ENCODE data around the gene ARHGAP19.

DNA sequence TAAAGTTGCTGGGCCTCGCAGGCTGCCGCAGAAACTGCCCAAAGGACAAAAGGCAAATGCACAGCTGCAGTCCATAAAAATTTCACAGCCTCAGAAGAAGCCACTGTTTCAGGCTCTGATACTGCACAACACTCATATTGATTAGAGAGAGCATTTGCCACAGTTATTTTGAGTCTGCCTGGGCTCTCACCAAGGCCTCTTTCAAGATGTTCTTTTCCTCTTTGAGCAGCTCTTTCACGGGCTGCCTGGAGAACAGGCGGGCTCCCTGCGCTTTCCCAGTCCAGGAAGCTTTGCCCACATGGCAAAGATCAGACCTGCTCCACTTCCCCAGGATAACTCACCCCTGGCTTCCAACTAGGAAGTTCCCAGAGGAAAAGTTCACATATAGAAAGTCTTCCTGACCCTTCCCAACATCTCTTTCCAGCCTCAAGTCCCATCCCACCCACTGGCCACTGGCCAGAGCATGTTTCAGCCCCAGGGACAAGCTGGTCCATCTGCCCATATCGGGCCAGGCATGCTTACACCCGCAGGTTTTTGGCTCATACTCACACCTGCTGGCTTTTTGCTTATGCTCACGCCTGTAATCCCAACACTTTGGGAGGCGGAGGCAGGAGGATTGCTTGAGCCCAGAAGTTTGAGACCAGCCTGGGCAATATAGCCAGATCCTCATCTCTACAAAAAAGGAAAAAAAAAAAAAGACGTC lies 110.0 kb downstream of the ARHGAP19 start:
- TF ChIP-seq, protein P1, sequence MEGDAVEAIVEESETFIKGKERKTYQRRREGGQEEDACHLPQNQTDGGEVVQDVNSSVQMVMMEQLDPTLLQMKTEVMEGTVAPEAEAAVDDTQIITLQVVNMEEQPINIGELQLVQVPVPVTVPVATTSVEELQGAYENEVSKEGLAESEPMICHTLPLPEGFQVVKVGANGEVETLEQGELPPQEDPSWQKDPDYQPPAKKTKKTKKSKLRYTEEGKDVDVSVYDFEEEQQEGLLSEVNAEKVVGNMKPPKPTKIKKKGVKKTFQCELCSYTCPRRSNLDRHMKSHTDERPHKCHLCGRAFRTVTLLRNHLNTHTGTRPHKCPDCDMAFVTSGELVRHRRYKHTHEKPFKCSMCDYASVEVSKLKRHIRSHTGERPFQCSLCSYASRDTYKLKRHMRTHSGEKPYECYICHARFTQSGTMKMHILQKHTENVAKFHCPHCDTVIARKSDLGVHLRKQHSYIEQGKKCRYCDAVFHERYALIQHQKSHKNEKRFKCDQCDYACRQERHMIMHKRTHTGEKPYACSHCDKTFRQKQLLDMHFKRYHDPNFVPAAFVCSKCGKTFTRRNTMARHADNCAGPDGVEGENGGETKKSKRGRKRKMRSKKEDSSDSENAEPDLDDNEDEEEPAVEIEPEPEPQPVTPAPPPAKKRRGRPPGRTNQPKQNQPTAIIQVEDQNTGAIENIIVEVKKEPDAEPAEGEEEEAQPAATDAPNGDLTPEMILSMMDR (IDR thresholded peaks at IDR 0.05; ENCODE audit: insufficient read depth, low read length): no peak
- TF ChIP-seq POLR2AphosphoS5 (IDR thresholded peaks at IDR 0.05; ENCODE audit: low read depth): no peak
- TF ChIP-seq, protein P2, sequence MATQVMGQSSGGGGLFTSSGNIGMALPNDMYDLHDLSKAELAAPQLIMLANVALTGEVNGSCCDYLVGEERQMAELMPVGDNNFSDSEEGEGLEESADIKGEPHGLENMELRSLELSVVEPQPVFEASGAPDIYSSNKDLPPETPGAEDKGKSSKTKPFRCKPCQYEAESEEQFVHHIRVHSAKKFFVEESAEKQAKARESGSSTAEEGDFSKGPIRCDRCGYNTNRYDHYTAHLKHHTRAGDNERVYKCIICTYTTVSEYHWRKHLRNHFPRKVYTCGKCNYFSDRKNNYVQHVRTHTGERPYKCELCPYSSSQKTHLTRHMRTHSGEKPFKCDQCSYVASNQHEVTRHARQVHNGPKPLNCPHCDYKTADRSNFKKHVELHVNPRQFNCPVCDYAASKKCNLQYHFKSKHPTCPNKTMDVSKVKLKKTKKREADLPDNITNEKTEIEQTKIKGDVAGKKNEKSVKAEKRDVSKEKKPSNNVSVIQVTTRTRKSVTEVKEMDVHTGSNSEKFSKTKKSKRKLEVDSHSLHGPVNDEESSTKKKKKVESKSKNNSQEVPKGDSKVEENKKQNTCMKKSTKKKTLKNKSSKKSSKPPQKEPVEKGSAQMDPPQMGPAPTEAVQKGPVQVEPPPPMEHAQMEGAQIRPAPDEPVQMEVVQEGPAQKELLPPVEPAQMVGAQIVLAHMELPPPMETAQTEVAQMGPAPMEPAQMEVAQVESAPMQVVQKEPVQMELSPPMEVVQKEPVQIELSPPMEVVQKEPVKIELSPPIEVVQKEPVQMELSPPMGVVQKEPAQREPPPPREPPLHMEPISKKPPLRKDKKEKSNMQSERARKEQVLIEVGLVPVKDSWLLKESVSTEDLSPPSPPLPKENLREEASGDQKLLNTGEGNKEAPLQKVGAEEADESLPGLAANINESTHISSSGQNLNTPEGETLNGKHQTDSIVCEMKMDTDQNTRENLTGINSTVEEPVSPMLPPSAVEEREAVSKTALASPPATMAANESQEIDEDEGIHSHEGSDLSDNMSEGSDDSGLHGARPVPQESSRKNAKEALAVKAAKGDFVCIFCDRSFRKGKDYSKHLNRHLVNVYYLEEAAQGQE (IDR thresholded peaks at IDR 0.05; ENCODE audit: insufficient replicate concordance, low read depth): no peak
- no peak for TF ChIP-seq SPI1 (IDR thresholded peaks at IDR 0.05; ENCODE audit: borderline replicate concordance, low read depth)
